ENCODE data around the gene SDCBP2.

SDCBP2 gene

DNA sequence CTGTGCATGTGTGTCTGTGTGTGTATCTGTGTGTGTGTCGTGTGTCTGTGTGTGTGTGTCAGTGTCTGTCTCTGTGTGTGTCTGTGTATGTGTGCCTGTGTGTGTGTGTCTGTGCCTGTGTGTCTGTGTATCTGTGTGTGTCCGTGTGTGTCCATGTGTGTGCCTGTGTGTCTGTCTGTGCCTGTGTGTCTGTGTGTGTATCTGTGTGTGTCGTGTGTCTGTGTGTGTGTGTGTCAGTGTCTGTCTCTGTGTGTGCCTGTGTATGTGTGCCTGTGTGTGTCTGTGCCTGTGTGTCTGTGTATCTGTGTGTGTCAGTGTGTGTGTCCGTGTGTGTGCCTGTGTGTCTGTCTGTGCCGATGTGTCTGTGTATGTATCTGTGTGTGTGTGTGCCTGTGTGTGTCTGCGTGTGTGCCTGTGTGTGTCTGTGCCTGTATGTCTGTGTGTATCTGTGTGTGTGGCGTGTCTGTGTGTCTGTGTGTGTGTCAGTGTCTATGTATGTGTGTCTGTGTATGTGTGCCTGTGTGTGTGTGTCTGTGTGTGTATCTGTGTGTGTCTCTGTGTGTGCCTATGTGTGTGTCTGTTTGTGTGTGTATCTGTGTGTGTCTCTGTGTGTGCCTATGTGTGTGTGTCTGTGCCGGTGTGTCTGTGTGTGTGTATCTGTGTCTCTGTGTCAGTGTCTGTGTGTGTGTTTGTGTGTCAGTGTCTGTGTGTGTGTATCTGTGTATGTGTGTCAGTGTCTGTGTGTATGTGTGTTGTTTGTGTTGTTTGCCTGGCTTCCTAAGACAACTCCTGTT, 51.2 kb downstream of the SDCBP2 start:
- no peak for ATAC-seq
- TF ChIP-seq SNAI2 (CRISPR knock-in tag; IDR thresholded peaks at IDR 0.05) (no peak), PPARA (CRISPR knock-in tag; IDR thresholded peaks at IDR 0.05; ENCODE audit: borderline replicate concordance) (no peak), CSDC2 (CRISPR knock-in tag; IDR thresholded peaks at IDR 0.05) (no peak), ZNF565 (CRISPR knock-in tag; conservative IDR thresholded peaks at IDR 0.05; ENCODE audit: low read depth) (no peak), TCF4 (CRISPR knock-in tag; IDR thresholded peaks at IDR 0.05; ENCODE audit: borderline replicate concordance) (no peak), ZC3H10 (CRISPR knock-in tag; IDR thresholded peaks at IDR 0.05) (no peak), ZNF70 (CRISPR knock-in tag; IDR thresholded peaks at IDR 0.05) (no peak)
- TF ChIP-seq, protein P1, sequence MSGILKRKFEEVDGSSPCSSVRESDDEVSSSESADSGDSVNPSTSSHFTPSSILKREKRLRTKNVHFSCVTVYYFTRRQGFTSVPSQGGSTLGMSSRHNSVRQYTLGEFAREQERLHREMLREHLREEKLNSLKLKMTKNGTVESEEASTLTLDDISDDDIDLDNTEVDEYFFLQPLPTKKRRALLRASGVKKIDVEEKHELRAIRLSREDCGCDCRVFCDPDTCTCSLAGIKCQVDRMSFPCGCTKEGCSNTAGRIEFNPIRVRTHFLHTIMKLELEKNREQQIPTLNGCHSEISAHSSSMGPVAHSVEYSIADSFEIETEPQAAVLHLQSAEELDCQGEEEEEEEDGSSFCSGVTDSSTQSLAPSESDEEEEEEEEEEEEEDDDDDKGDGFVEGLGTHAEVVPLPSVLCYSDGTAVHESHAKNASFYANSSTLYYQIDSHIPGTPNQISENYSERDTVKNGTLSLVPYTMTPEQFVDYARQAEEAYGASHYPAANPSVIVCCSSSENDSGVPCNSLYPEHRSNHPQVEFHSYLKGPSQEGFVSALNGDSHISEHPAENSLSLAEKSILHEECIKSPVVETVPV (CRISPR knock-in tag; IDR thresholded peaks at IDR 0.05): no peak

- no peak for ATAC-seq
- TF ChIP-seq TOX (CRISPR knock-in tag; IDR thresholded peaks at IDR 0.05; ENCODE audit: borderline replicate concordance): no peak
Observed at GRCh38 chr20:1275919-1276318, 53.0 kb downstream of the SDCBP2 start.

- no peak for ATAC-seq
- TF ChIP-seq, protein P1 (CRISPR knock-in tag; IDR thresholded peaks at IDR 0.05): no peak
- TF ChIP-seq, protein P2, sequence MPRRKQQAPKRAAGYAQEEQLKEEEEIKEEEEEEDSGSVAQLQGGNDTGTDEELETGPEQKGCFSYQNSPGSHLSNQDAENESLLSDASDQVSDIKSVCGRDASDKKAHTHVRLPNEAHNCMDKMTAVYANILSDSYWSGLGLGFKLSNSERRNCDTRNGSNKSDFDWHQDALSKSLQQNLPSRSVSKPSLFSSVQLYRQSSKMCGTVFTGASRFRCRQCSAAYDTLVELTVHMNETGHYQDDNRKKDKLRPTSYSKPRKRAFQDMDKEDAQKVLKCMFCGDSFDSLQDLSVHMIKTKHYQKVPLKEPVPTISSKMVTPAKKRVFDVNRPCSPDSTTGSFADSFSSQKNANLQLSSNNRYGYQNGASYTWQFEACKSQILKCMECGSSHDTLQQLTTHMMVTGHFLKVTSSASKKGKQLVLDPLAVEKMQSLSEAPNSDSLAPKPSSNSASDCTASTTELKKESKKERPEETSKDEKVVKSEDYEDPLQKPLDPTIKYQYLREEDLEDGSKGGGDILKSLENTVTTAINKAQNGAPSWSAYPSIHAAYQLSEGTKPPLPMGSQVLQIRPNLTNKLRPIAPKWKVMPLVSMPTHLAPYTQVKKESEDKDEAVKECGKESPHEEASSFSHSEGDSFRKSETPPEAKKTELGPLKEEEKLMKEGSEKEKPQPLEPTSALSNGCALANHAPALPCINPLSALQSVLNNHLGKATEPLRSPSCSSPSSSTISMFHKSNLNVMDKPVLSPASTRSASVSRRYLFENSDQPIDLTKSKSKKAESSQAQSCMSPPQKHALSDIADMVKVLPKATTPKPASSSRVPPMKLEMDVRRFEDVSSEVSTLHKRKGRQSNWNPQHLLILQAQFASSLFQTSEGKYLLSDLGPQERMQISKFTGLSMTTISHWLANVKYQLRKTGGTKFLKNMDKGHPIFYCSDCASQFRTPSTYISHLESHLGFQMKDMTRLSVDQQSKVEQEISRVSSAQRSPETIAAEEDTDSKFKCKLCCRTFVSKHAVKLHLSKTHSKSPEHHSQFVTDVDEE (CRISPR knock-in tag; IDR thresholded peaks at IDR 0.05): no peak
- TF ChIP-seq ZFP3 (CRISPR knock-in tag; IDR thresholded peaks at IDR 0.05) (no peak), ISL1 (CRISPR knock-in tag; IDR thresholded peaks at IDR 0.05) (no peak), ESRRG (CRISPR knock-in tag; IDR thresholded peaks at IDR 0.05) (no peak), GLIS3 (CRISPR knock-in tag; IDR thresholded peaks at IDR 0.05) (no peak), CREB5 (CRISPR knock-in tag; IDR thresholded peaks at IDR 0.05; ENCODE audit: low read depth) (no peak), ZNF565 (CRISPR knock-in tag; conservative IDR thresholded peaks at IDR 0.05; ENCODE audit: low read depth) (no peak), OSR1 (CRISPR knock-in tag; IDR thresholded peaks at IDR 0.05) (no peak), CSDC2 (CRISPR knock-in tag; IDR thresholded peaks at IDR 0.05) (no peak), POU6F1 (CRISPR knock-in tag; IDR thresholded peaks at IDR 0.05; ENCODE audit: borderline replicate concordance, low read depth) (no peak), BACH2 (CRISPR knock-in tag; IDR thresholded peaks at IDR 0.05; ENCODE audit: borderline replicate concordance) (no peak), ZFP30 (CRISPR knock-in tag; IDR thresholded peaks at IDR 0.05) (no peak), RARB (CRISPR knock-in tag; IDR thresholded peaks at IDR 0.05) (no peak), SNAI2 (CRISPR knock-in tag; IDR thresholded peaks at IDR 0.05) (no peak)
- TF ChIP-seq, protein P3, sequence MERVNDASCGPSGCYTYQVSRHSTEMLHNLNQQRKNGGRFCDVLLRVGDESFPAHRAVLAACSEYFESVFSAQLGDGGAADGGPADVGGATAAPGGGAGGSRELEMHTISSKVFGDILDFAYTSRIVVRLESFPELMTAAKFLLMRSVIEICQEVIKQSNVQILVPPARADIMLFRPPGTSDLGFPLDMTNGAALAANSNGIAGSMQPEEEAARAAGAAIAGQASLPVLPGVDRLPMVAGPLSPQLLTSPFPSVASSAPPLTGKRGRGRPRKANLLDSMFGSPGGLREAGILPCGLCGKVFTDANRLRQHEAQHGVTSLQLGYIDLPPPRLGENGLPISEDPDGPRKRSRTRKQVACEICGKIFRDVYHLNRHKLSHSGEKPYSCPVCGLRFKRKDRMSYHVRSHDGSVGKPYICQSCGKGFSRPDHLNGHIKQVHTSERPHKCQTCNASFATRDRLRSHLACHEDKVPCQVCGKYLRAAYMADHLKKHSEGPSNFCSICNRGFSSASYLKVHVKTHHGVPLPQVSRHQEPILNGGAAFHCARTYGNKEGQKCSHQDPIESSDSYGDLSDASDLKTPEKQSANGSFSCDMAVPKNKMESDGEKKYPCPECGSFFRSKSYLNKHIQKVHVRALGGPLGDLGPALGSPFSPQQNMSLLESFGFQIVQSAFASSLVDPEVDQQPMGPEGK (CRISPR knock-in tag; IDR thresholded peaks at IDR 0.05; ENCODE audit: borderline replicate concordance): no peak
Observed at GRCh38 chr20:1274485-1275311, 54.2 kb downstream of the SDCBP2 start.
